Body of pancreas (tissue), 4 donors: ENCODE results near the gene PRM1.

Source experiments
- CTCF ChIP-seq, 7 experiments: fragments of 450-650 bp in 4 of 7; fragments of 200-600 bp in 3 of 7; sonication (generic) in 3 of 7; IDR thresholded peaks; one replicate each; pipeline ENCODE4 v1.5.1; 2016 to 2019; ENCODE audit warnings: antibody characterized with exemption in 7 of 7
- POLR2A ChIP-seq, 3 donors: fragments of 450-650 bp; IDR thresholded peaks; one replicate each; pipeline ENCODE4 v1.6.1; 2016; ENCODE audit warnings: antibody characterized with exemption in 3 of 3, mild to moderate bottlenecking in 2 of 3

DNA sequence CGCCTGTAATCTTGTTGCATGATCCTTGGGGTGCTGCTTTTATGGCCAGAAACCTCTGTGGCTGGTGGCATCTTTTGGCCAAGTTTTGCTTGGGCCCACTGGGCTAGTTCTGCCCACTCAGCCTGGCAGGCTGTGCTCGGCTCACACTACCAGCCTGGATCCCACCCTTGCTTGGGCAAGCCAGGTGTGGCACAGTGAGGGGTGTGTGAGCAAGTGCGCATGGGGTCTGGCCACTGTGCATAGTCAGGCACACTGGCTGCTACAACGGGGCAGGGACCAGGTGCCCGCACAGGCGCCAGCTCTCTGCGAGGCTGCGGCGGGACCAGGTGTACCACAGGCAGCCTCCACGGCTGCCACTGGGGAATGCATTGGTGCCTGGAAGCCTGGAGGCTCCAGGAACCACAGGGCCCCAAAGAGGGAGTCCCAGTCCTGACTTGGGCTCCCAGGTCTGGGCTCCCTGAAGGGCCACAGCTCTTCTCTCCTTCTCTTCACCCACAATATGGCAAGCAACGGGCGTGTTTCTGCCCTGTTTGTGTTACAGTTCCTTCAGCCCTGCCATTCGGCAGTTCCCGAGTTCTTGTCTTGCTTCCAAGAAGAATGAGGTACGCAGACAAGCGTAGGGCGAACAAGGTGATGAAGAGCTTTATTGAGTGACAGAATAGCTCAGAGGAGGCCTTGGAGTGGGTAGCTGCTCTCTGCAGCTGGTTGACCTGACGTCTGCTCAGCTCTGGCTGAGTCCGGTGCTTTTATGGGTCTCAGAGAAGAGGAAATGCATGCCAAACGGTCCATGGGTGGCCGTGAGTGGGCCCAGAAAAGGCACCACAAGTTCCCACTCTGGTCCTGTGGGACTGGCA is 26.7 kb upstream of the PRM1 start:
- TF ChIP-seq POLR2A (IDR thresholded peaks at IDR 0.05) (no peak), CTCF (IDR thresholded peaks at IDR 0.05) (no peak)
